H1 (cell line): ENCODE data around the gene MSI2. TPM values are rescaled to one million over a fixed set of nuclear protein-coding genes. Genes with fewer than 3 reads are reported as not detected.

Source experiments
- CTCF ChIA-PET: fragments of 300-600 bp; sonication (Branson Sonifier 250); formaldehyde crosslinking; loops from one replicate; lab custom pipeline; 2021; ENCODE audit not compliant: partially characterized antibody; lab: Charles Lee
- POLR2A ChIA-PET: fragments of 300-600 bp; sonication (Branson Sonifier 250); formaldehyde crosslinking; loops from one replicate; lab custom pipeline; 2021; ENCODE audit warnings: inconsistent platforms; ENCODE audit not compliant: partially characterized antibody; lab: Charles Lee
- DNase-seq, 2 experiments: peaks; one replicate each; pipeline versions ENCODE4 v3.0.0 to v3.0.0-alpha.2; 2010 to 2022; ENCODE audit warnings: low spot score in 2 of 2, low read depth in 1 of 2, mixed read lengths in 1 of 2
- FAIRE-seq: peaks from 2 replicates; lab custom pipeline; 2011; peaks lifted over from hg19 to GRCh38; lab: Jason Lieb, UNC
- H2AFZ ChIP-seq: 2 replicates; pipeline ENCODE4 v1.8.1; 2012; ENCODE audit warnings: low read length, inconsistent platforms
- H2AK5ac ChIP-seq: 2 replicates; pipeline ENCODE4 v1.6.1; 2013; ENCODE audit warnings: low read depth, low read length
- H2BK120ac ChIP-seq: replicated peaks from 2 replicates; pipeline ENCODE3; 2013; ENCODE audit warnings: low read depth, low read length, inconsistent platforms
- H2BK12ac ChIP-seq: 2 replicates; pipeline ENCODE4 v1.6.1; 2013; ENCODE audit warnings: low read depth, low read length
- H2BK15ac ChIP-seq: 2 replicates; pipeline ENCODE4 v1.6.1; 2013; ENCODE audit warnings: low read length
- H2BK20ac ChIP-seq: 2 replicates; pipeline ENCODE4 v1.6.1; 2013; ENCODE audit warnings: low read length
- H2BK5ac ChIP-seq: 2 replicates; pipeline ENCODE4 v1.6.1; 2013; ENCODE audit warnings: low read depth, low read length
- H3K14ac ChIP-seq: 2 replicates; pipeline ENCODE4 v1.6.1; 2013; ENCODE audit warnings: inconsistent platforms; ENCODE audit not compliant: insufficient read length
- H3K18ac ChIP-seq: 2 replicates; pipeline ENCODE4 v1.6.1; 2013; ENCODE audit warnings: low read length; ENCODE audit errors: extremely low read depth
- H3K23ac ChIP-seq: 2 replicates; pipeline ENCODE4 v1.6.1; 2013; ENCODE audit warnings: inconsistent platforms; ENCODE audit not compliant: insufficient read length
- H3K23me2 ChIP-seq: 2 replicates; pipeline ENCODE4 v1.6.1; 2013; ENCODE audit warnings: low read depth, low read length
- H3K27ac ChIP-seq: 2 replicates; pipeline ENCODE4 v1.6.1; 2011; ENCODE audit warnings: low read depth, low read length, inconsistent platforms
- H3K27me3 ChIP-seq, 4 experiments: replicated peaks in 1 of 4; 1 replicate in 1 of 4; 2 replicates in 3 of 4; pipeline versions ENCODE4 v1.6.1 to v1.8.1; 2011 to 2013; ENCODE audit warnings: low read length in 3 of 4, mild to moderate bottlenecking in 3 of 4, inconsistent platforms in 2 of 4, mixed read lengths in 2 of 4, moderate library complexity in 1 of 4; ENCODE audit not compliant: control insufficient read depth in 3 of 4, insufficient read depth in 3 of 4; ENCODE audit errors: extremely low read depth in 1 of 4
- H3K36me3 ChIP-seq, 4 experiments: 2 replicates each; pipeline versions ENCODE4 v1.6.1 to v1.8.1; 2011 to 2013; ENCODE audit warnings: mild to moderate bottlenecking in 4 of 4, low read length in 3 of 4, moderate library complexity in 2 of 4, control low read depth in 1 of 4, inconsistent platforms in 1 of 4; ENCODE audit not compliant: insufficient read depth in 4 of 4, control insufficient read depth in 2 of 4
- H3K4ac ChIP-seq: replicated peaks from 2 replicates; pipeline ENCODE3; 2013; ENCODE audit warnings: low read length, low read depth, mixed read lengths, inconsistent platforms; ENCODE audit not compliant: insufficient read length
- H3K4me1 ChIP-seq, 4 experiments: replicated peaks in 1 of 4; 1 replicate in 1 of 4; 2 replicates in 3 of 4; pipeline versions ENCODE4 v1.6.1 to v1.8.1; 2011 to 2013; ENCODE audit warnings: low read length in 3 of 4, inconsistent platforms in 2 of 4, mixed read lengths in 1 of 4; ENCODE audit not compliant: insufficient read depth in 4 of 4, control insufficient read depth in 3 of 4
- H3K4me2 ChIP-seq, 2 experiments: 2 replicates each; pipeline versions ENCODE4 v1.6.1 to v1.8.1; 2011 to 2013; ENCODE audit warnings: low read depth in 2 of 2, low read length in 2 of 2, control low read depth in 1 of 2, inconsistent platforms in 1 of 2, mild to moderate bottlenecking in 1 of 2; ENCODE audit not compliant: insufficient read depth in 1 of 2
- H3K4me3 ChIP-seq, 4 experiments: fragments of 200-600, 300-600 bp in 1 of 4; sonication (generic), shearing (Covaris generic), sonication (Bioruptor Twin) in 1 of 4; 2 replicates each; pipeline versions ENCODE4 v1.5.1 to v1.8.1; 2011 to 2016; ENCODE audit warnings: low read length in 4 of 4, low read depth in 3 of 4, control low read depth in 2 of 4, inconsistent platforms in 2 of 4, mild to moderate bottlenecking in 2 of 4, mixed read lengths in 1 of 4, moderate library complexity in 1 of 4; ENCODE audit not compliant: insufficient read depth in 2 of 4; ENCODE audit errors: extremely low read depth in 1 of 4
- H3K56ac ChIP-seq: replicated peaks from 2 replicates; pipeline ENCODE3; 2013; ENCODE audit warnings: low read depth, mild to moderate bottlenecking, mixed read lengths, low read length, inconsistent platforms; ENCODE audit not compliant: insufficient read length
- H3K79me1 ChIP-seq: 2 replicates; pipeline ENCODE4 v1.6.1; 2013; ENCODE audit warnings: low read depth, low read length, control low read depth
- H3K79me2 ChIP-seq, 2 experiments: 2 replicates each; pipeline versions ENCODE4 v1.6.1 to v1.8.1; 2012 to 2013; ENCODE audit warnings: low read length in 2 of 2, mild to moderate bottlenecking in 2 of 2, inconsistent platforms in 1 of 2; ENCODE audit not compliant: insufficient read depth in 2 of 2, control insufficient read depth in 1 of 2
- H3K9ac ChIP-seq, 4 experiments: replicated peaks in 1 of 4; 1 replicate in 1 of 4; 2 replicates in 3 of 4; pipeline versions ENCODE4 v1.6.1 to v1.8.1; 2011 to 2013; ENCODE audit warnings: low read depth in 3 of 4, low read length in 3 of 4, control low read depth in 2 of 4, mild to moderate bottlenecking in 2 of 4, moderate library complexity in 2 of 4, inconsistent platforms in 1 of 4; ENCODE audit errors: extremely low read depth in 1 of 4
- H3K9me3 ChIP-seq, 2 experiments: 2 replicates each; pipeline versions ENCODE4 v1.6.1 to v1.8.1; 2012 to 2013; ENCODE audit warnings: mild to moderate bottlenecking in 2 of 2, moderate library complexity in 2 of 2, control low read depth in 1 of 2, inconsistent platforms in 1 of 2, low read depth in 1 of 2, low read length in 1 of 2, mixed read lengths in 1 of 2; ENCODE audit not compliant: insufficient read depth in 2 of 2
- H4K20me1 ChIP-seq, 2 experiments: replicated peaks in 1 of 2; 2 replicates each; pipeline versions ENCODE3 to v1.8.1; 2011 to 2013; ENCODE audit warnings: inconsistent platforms in 2 of 2, low read length in 2 of 2, mild to moderate bottlenecking in 1 of 2; ENCODE audit not compliant: insufficient read depth in 2 of 2, control insufficient read depth in 1 of 2
- H4K5ac ChIP-seq: 2 replicates; pipeline ENCODE4 v1.6.1; 2013; ENCODE audit warnings: low read length, low read depth, mixed read lengths, inconsistent platforms; ENCODE audit not compliant: insufficient read length
- H4K8ac ChIP-seq: 2 replicates; pipeline ENCODE4 v1.8.0; 2013; ENCODE audit warnings: mild to moderate bottlenecking, moderate library complexity, low read length, inconsistent platforms; ENCODE audit not compliant: insufficient read depth; ENCODE audit errors: extremely low read depth
- H4K91ac ChIP-seq: replicated peaks from 2 replicates; pipeline ENCODE3; 2013; ENCODE audit warnings: low read length, mixed read lengths, inconsistent platforms; ENCODE audit not compliant: insufficient read length
- RFX5 ChIP-seq: IDR thresholded peaks from 2 replicates; pipeline ENCODE4 v1.6.1; 2011; ENCODE audit warnings: low read depth, low read length, improper control_type of control experiment, borderline replicate concordance
- SP4 ChIP-seq: IDR thresholded peaks from 2 replicates; pipeline ENCODE4 v1.6.1; 2012; ENCODE audit warnings: low read length, inconsistent platforms
- SRF ChIP-seq: IDR thresholded peaks from 2 replicates; pipeline ENCODE4 v1.6.1; 2011; ENCODE audit warnings: mild to moderate bottlenecking, low read depth, low read length, moderate library complexity
- TEAD4 ChIP-seq: IDR thresholded peaks from 2 replicates; pipeline ENCODE4 v1.6.1; 2012; ENCODE audit warnings: low read depth, low read length, inconsistent platforms, mixed read lengths
- WGBS, 2 experiments: shearing (Covaris generic) in 1 of 2; methylation state at CpG; one replicate each; pipeline versions ENCODE4 v1.1.6 to v1.1.7; 2013 to 2015; ENCODE audit warnings: low lambda C conversion rate in 2 of 2, mixed read lengths in 2 of 2, inconsistent platforms in 1 of 2, low coverage in 1 of 2, missing lambda C conversion rate in 1 of 2; ENCODE audit not compliant: insufficient replicate concordance in 2 of 2, insufficient coverage in 1 of 2, insufficient read length in 1 of 2; ENCODE audit errors: extremely low coverage in 1 of 2, missing lambda C conversion rate in 1 of 2; 5-methylcytosine and 5-hydroxymethylcytosine counted together
- polyA plus RNA-seq, 7 experiments: library from polyadenylated mRNA; depleted of rRNA in 3 of 7; stranded (reverse) in 5 of 7; unstranded in 2 of 7; fragments of >200 nt in 5 of 7; fragments of 200-250 nt in 2 of 7; gene quantifications; 1 replicate in 5 of 7; 2 replicates in 1 of 7; 4 replicates in 1 of 7; pipeline versions ENCODE4 v1.2.1 to v1.2.3, GENCODE V29; 2011 to 2013; ENCODE audit warnings: missing spikeins in 2 of 7, mixed read lengths in 2 of 7
- total RNA-seq: library from RNA; stranded (reverse); fragmentation: NEBNext Ultra II Directional; extraction: Animal tissue kit (Norgen Biotek cat#: 25700); gene quantifications from 2 replicates; pipeline ENCODE4 v1.2.1, GENCODE V29; 2021

The MSI2 gene
- total and polyA plus RNA-seq, 2 of the 8 experiments (the other 6 are each of a cell fraction or from before 2014, with no cell fraction given): 36.7 to 80.6 TPM

- peaks cover 0 to 10% (median 5%) of the 10 kb centered on the region in 4 experiments; a peak in 4 of 7 replicates for H3K4me1 ChIP-seq
These were observed 164.7 kb downstream of the MSI2 start for GRCh38 chr17:57420734-57421717.

More at GRCh38 chr17:57420734-57421717, 164.7 kb downstream of the MSI2 start:
- H3K9me3 ChIP-seq: no peaks in the 10 kb centered on the region
- H2AFZ ChIP-seq: no peak overlapping the region
- TF ChIP-seq TEAD4: no peak
- no peak for TF ChIP-seq RFX5
- TF ChIP-seq SP4: no peak
- no peak for TF ChIP-seq SRF
- TF ChIP-seq, all 59 proteins: peak for 0
- CTCF ChIA-PET: interaction anchor here (0.7 to 6.8 kb wide), 15 partner anchors 10 to 222 kb away, joined by 3 to 18 read pairs (median 5); no protein-coding TSS in a partner anchor
- H2BK15ac ChIP-seq: no peak overlapping the region
- no peak overlapping the region for H4K5ac ChIP-seq
- H3K79me2 ChIP-seq: peaks cover 0 to 41% of the 10 kb centered on the region in 2 experiments; a peak in 2 of 4 replicates
- no peaks in the 10 kb centered on the region for H3K23me2 ChIP-seq
- DNase-seq: no peak
- H3K56ac ChIP-seq: no peak overlapping the region
- no peak overlapping the region for H3K27ac ChIP-seq
- 90% methylated on average over 20 of the region's 20 CpGs; no CpG with 5 or more reads in 1 of the 2 experiments for WGBS, 2 experiments
- H4K91ac ChIP-seq: no peak overlapping the region
- H3K18ac ChIP-seq: no peak overlapping the region
- H3K79me1 ChIP-seq: peaks cover 2% of the 10 kb centered on the region; the same call in 1 of the 2 replicates
- no peak overlapping the region for H2AK5ac ChIP-seq
- H3K23ac ChIP-seq: no peak overlapping the region
- no peaks in the 10 kb centered on the region for H3K27me3 ChIP-seq
- no peak overlapping the region for H2BK12ac ChIP-seq
- H4K8ac ChIP-seq: no peak overlapping the region
- POLR2A ChIA-PET: no interaction called here
- no peak overlapping the region for H3K4ac ChIP-seq
- FAIRE-seq: no peak
- no peak overlapping the region for H3K14ac ChIP-seq
- H2BK5ac ChIP-seq: no peak overlapping the region
- no peak overlapping the region for H3K9ac ChIP-seq
- H2BK20ac ChIP-seq: 0 out of 2 replicates have a peak overlapping the region, but pooled peaks have one; percentile 26
- no peak overlapping the region for H3K4me2 ChIP-seq
- H3K4me3 ChIP-seq: no peak overlapping the region
- H4K20me1 ChIP-seq: peaks cover 0 to 7% of the 10 kb centered on the region in 2 experiments
- H2BK120ac ChIP-seq: no peak overlapping the region
- H3K36me3 ChIP-seq: 0 out of 8 replicates have a peak, but pooled peaks cover 0 to 2% (median 0%) of the 10 kb centered on the region in 4 experiments
